NCI-H146 (cell line): ENCODE measurements around the gene LRRC31.

Experiments
- DNase-seq: peaks from one replicate; lab custom pipeline; 2025; lab: John Stamatoyannopoulos, UW

Gene LRRC31

GRCh38 chr3:169863458-169863899 is 6.3 kb downstream of the LRRC31 start:
- peak; percentile 71 for DNase-seq

GRCh38 chr3:169861871-169862270 is 7.9 kb downstream of the LRRC31 start:
- no peak for DNase-seq

- no peak for DNase-seq
Measured at GRCh38 chr3:169857811-169858210, 11.9 kb downstream of the LRRC31 start.

- no peak for DNase-seq
Measured at GRCh38 chr3:169855514-169855913, 14.2 kb downstream of the LRRC31 start.

GRCh38 chr3:169850618-169851017 is 19.1 kb downstream of the LRRC31 start:
- no peak for DNase-seq

GRCh38 chr3:169848741-169849140 is 21.0 kb downstream of the LRRC31 start:
- no peak for DNase-seq

- DNase-seq = peak; percentile 93
Measured at GRCh38 chr3:169847896-169848295, 21.8 kb downstream of the LRRC31 start.

GRCh38 chr3:169846458-169847193 is 23.1 kb downstream of the LRRC31 start:
- DNase-seq = no peak

- DNase-seq = no peak
Measured at GRCh38 chr3:169842960-169843359, 26.8 kb downstream of the LRRC31 start.

- DNase-seq = no peak
Measured at GRCh38 chr3:169841171-169841570, 28.6 kb downstream of the LRRC31 start.

GRCh38 chr3:169838511-169839030 is 31.2 kb downstream of the LRRC31 start:
- DNase-seq = no peak

GRCh38 chr3:169836942-169837275 is 32.8 kb downstream of the LRRC31 start:
- DNase-seq = no peak

- no peak for DNase-seq
Measured at GRCh38 chr3:169836078-169836941, 33.4 kb downstream of the LRRC31 start.

- DNase-seq = no peak
Measured at GRCh38 chr3:169835533-169835932, 34.2 kb downstream of the LRRC31 start.

GRCh38 chr3:169827712-169828111 is 42.0 kb downstream of the LRRC31 start:
- no peak for DNase-seq

- no peak for DNase-seq
Measured at GRCh38 chr3:169825316-169825715, 44.4 kb downstream of the LRRC31 start.

GRCh38 chr3:169822983-169823382 is 46.8 kb downstream of the LRRC31 start:
- no peak for DNase-seq

- no peak for DNase-seq
Measured at GRCh38 chr3:169822540-169822939, 47.2 kb downstream of the LRRC31 start.

GRCh38 chr3:169822091-169822490 is 47.6 kb downstream of the LRRC31 start:
- DNase-seq = no peak

GRCh38 chr3:169818316-169818715 is 51.4 kb downstream of the LRRC31 start:
- no peak for DNase-seq

- DNase-seq = no peak
Measured at GRCh38 chr3:169815590-169816150, 54.1 kb downstream of the LRRC31 start.

GRCh38 chr3:169813757-169814517 is 55.8 kb downstream of the LRRC31 start:
- DNase-seq = peak; percentile 88
